Measurements from ENCODE around the gene LYRM4. TPM values are rescaled to one million over a fixed set of nuclear protein-coding genes. Genes with fewer than 3 reads are reported as not detected.

The LYRM4 gene
- total and polyA plus RNA-seq, 8 donors, result 25.2 to 47.4 (median 42.0) TPM

DNA sequence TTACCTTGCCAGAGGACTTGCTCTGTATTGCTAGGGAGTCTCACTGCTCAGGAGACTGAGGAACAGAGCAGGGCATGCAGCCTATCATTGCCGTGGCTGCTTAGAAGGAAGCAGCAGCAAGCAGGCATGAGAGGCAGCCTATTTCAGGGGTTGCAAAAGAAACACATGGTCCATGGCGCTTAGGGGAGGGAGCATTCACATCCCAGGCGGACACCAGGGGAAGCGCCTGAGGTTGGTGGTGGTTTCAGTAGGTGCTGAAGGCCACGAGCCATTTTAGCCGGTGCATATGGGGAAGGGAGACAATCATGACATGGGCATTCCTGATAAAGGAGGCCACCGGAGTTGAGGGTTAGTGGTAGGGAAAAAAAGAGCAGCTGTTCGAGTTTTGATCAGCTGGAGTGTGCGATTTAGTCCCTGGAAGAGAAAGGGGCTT is 21.5 kb upstream of the LYRM4 start:
- Histone ChIP-seq H3K9me3 (no peaks in the 10 kb centered on the region), H3K4me1 (peaks cover 2 to 4% of the 10 kb centered on the region in 2 donors), H3K27me3 (no peaks in the 10 kb centered on the region), H3K36me3 (no peaks in the 10 kb centered on the region), H3K27ac (no peak overlapping the region), H3K4me3 (no peak overlapping the region)
- DNase-seq (no peak), ATAC-seq (no peak)
- TF ChIP-seq, protein P1, sequence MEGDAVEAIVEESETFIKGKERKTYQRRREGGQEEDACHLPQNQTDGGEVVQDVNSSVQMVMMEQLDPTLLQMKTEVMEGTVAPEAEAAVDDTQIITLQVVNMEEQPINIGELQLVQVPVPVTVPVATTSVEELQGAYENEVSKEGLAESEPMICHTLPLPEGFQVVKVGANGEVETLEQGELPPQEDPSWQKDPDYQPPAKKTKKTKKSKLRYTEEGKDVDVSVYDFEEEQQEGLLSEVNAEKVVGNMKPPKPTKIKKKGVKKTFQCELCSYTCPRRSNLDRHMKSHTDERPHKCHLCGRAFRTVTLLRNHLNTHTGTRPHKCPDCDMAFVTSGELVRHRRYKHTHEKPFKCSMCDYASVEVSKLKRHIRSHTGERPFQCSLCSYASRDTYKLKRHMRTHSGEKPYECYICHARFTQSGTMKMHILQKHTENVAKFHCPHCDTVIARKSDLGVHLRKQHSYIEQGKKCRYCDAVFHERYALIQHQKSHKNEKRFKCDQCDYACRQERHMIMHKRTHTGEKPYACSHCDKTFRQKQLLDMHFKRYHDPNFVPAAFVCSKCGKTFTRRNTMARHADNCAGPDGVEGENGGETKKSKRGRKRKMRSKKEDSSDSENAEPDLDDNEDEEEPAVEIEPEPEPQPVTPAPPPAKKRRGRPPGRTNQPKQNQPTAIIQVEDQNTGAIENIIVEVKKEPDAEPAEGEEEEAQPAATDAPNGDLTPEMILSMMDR (IDR thresholded peaks at IDR 0.05), result no peak
- intact Hi-C loops (cut with DNase I), result no loop called here

- TF ChIP-seq, protein P1 (IDR thresholded peaks at IDR 0.05), result no peak
- Histone ChIP-seq H3K4me1 (no peaks in the 10 kb centered on the region), H3K4me3 (no peak overlapping the region), H3K27ac (no peak overlapping the region), H3K36me3 (no peaks in the 10 kb centered on the region), H3K9me3 (no peaks in the 10 kb centered on the region), H3K27me3 (no peaks in the 10 kb centered on the region)
- no peak for ATAC-seq
- DNase-seq, result no peak
- intact Hi-C loops (cut with DNase I), result no loop called here
These were observed 20.2 kb upstream of the LYRM4 start for GRCh38 chr6:5280920-5281319.

DNA sequence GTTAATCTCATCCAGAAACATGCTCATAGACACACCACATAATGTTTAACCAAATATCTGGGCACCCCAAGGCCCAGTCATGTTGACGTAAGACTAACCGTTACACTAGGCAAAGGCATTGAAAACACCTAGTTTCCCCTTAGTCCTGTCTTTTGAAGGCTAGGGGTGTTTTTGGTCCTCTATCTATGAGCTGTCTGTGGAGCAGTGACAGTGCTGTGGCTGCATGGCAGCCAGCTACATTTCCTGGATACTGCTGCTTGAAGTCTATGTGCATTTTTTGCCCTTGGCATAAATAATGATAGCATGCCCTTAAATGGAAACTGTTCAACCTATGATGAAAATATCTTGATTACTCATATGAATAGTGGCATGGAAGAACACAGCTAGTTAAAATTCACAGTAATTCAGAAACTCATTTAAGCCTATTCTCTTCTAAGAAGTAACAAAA is 19.2 kb upstream of the LYRM4 start:
- H3K4me3 ChIP-seq, result no peak overlapping the region
- no peaks in the 10 kb centered on the region for H3K36me3 ChIP-seq
- H3K9me3 ChIP-seq, result no peaks in the 10 kb centered on the region
- no peak for DNase-seq
- no peak for ATAC-seq
- H3K27ac ChIP-seq, result no peak overlapping the region
- intact Hi-C loops (cut with DNase I), result no loop called here
- H3K27me3 ChIP-seq, result no peaks in the 10 kb centered on the region
- H3K4me1 ChIP-seq, result no peaks in the 10 kb centered on the region
- TF ChIP-seq, protein P1 (IDR thresholded peaks at IDR 0.05), result no peak

GRCh38 chr6:5278565-5279120 is 17.9 kb upstream of the LYRM4 start:
- no peaks in the 10 kb centered on the region for H3K4me1 ChIP-seq
- H3K9me3 ChIP-seq, result no peaks in the 10 kb centered on the region
- TF ChIP-seq, protein P1 (IDR thresholded peaks at IDR 0.05), result no peak
- no peaks in the 10 kb centered on the region for H3K27me3 ChIP-seq
- no peak for DNase-seq
- no peak overlapping the region for H3K4me3 ChIP-seq
- intact Hi-C loops (cut with DNase I), result no loop called here
- no peak overlapping the region for H3K27ac ChIP-seq
- ATAC-seq, result no peak
- H3K36me3 ChIP-seq, result no peaks in the 10 kb centered on the region

GRCh38 chr6:5278047-5278446 is 17.3 kb upstream of the LYRM4 start:
- TF ChIP-seq, protein P1 (IDR thresholded peaks at IDR 0.05), result no peak
- intact Hi-C loops (cut with DNase I), result no loop called here
- ATAC-seq (no peak), DNase-seq (no peak)
- Histone ChIP-seq H3K27ac (no peak overlapping the region), H3K9me3 (no peaks in the 10 kb centered on the region), H3K4me3 (no peak overlapping the region), H3K4me1 (no peaks in the 10 kb centered on the region), H3K27me3 (no peaks in the 10 kb centered on the region), H3K36me3 (no peaks in the 10 kb centered on the region)
